CD1c-positive myeloid dendritic cell (primary cell): Measurements from ENCODE around the gene BHMT2.
A peak's percentile ranks its signal among the peaks of the same experiment; 100 is the strongest.

Experiments
- DNase-seq: peaks from one replicate; pipeline ENCODE4 v3.0.0-alpha.2; 2016; ENCODE audit errors: extremely low spot score

BHMT2 gene, protein sequence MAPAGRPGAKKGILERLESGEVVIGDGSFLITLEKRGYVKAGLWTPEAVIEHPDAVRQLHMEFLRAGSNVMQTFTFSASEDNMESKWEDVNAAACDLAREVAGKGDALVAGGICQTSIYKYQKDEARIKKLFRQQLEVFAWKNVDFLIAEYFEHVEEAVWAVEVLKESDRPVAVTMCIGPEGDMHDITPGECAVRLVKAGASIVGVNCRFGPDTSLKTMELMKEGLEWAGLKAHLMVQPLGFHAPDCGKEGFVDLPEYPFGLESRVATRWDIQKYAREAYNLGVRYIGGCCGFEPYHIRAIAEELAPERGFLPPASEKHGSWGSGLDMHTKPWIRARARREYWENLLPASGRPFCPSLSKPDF

GRCh38 chr5:79069488-79070349 lies at the start of gene BHMT2, which contains the start of gene DMGDH:
Gene BHMT2 (plus strand): TSS chr5:79069767. CDS start chr5:79069783, 16 bp downstream.
Gene DMGDH (minus strand): TSS chr5:79069674. CDS start chr5:79069620, 54 bp downstream.
- no peak for DNase-seq

GRCh38 chr5:79020861-79021561 lies 48.6 kb upstream of the BHMT2 start:
- peak; percentile 72 for DNase-seq

GRCh38 chr5:79021753-79022152 lies 47.8 kb upstream of the BHMT2 start:
- no peak for DNase-seq

- no peak for DNase-seq
Measured at GRCh38 chr5:79022771-79023170, 46.8 kb upstream of the BHMT2 start.

DNA sequence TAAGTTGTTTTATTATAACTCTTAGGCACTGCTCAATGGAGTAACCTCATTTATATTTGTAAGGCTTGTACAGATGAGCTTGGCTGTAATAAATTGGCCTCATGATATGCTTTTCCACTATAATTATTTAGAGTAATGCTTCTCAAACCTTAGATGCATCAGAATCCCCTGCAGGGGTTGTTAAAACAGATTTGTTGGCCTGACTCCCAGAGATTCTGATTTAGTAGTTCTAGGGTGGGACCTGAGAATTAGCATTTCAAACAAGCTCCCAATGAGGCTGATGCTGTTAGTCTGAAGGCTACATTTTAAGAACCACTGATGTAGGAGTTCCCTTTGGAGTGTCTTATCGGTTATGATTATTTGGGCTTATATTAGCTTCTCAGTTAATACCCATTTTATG lies 46.2 kb upstream of the BHMT2 start:
- DNase-seq = no peak

DNA sequence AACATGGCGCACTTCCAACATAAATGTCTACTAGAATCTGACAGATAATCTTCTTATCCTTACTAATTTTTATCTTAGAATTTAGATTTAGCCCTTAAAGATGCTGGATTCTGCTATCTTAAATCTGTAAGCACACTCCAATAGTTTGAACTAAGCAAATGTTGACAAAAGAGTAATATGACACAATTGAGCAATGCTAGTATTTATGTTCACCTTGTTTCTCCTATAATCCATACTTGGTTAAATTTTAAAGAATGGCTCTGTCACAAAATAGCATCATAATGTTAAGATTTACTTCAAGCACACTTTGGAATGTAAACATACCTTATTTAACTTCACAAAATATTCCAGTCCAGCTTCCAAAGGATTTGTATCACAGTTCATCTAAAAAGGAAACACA lies 45.6 kb upstream of the BHMT2 start:
- DNase-seq = no peak

GRCh38 chr5:79025054-79025472 lies 44.5 kb upstream of the BHMT2 start:
- DNase-seq = peak; percentile 69

DNA sequence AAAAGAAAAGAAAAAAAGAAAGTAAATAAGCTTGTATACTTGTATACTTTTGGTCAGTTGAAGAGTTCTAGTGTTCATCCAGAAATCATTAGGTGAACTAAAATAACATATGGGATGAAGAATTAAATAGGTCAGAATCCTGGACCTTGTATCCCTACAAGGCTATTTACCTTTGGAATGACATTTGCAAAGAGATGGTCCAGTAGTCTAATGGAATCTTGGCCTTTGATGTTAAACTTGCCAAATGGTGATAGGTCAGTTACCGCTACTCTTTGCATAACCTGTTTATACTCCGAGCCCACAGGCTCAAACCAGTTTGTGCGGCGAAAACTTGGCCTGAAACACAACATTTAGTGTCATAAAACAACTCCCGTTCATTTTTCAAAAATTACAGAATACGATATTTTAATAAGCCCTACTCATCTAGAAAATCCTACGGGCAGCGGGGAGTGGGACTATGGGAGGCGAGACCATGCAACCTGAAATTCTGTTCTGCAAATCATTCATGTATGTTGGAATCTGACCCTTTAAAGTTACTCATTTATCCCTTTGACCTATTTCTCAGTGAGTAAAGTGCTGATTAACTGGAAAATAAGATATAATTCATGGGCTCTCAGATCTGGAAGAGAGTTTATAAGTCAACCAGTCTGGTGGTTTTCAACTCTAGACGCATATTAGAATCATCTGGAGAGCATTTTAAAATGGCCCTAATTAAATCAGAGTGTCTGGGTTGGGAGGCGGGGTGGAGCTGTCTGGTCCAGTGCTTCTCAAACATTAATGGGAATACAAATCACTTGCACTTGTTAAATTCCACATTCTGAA lies 38.7 kb upstream of the BHMT2 start:
- no peak for DNase-seq

DNA sequence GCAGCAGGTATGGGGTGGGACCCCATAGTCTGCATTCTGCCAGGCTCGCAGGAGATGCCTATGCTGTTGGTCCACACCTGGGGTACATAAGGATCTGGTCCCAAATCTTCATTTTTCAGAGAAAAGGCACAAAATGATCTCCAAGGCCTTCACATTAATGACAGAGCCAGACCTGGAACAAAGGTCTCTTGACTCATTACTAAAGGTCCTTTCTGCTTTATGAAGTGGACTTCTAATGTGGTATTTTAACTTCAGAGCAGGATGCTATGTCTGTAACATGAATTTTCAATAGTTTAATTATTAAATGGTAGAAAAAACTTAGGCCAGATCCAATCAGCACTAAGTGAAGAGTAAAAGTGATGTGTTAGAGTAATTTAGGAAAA lies 38.1 kb upstream of the BHMT2 start:
- no peak for DNase-seq

GRCh38 chr5:79032031-79032695 lies 37.4 kb upstream of the BHMT2 start:
- no peak for DNase-seq

DNA sequence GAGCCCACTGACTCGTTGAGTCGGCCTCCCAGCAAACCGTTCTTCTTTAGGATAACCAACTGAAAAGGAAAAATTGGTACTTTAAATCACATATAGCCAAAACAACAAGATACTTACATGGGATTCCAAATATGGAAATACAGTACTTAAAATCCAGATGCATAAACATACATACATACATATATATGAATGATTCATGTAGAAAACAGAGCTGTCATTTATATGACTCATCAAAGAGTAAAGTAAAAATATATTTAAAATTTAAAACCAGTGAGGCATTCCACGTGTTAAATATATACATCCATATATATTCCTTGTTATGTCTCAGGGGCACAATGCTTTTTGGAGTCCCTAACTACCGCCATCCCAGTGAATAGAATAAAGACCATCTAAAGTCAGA lies 36.8 kb upstream of the BHMT2 start:
- no peak for DNase-seq

DNA sequence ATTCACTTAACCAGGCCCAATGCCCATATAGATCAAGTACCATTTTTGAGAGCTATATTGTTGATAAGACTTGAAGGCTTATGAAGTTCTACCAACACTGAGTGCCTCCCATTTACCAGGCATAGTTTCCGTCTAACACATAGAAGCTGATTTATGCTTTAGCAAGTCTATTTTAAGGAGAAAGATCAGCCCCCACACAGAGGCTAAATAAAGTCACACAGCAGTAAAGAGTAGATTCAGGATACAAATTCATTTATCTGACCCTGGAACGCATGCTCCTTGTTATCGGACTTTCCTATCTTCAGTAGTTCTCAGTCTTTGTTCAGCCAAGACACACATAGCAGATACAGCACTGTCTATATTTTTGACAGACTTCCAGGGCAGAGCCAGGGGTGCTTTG lies 34.3 kb upstream of the BHMT2 start:
- no peak for DNase-seq

GRCh38 chr5:79036769-79037168 lies 32.8 kb upstream of the BHMT2 start:
- no peak for DNase-seq

DNA sequence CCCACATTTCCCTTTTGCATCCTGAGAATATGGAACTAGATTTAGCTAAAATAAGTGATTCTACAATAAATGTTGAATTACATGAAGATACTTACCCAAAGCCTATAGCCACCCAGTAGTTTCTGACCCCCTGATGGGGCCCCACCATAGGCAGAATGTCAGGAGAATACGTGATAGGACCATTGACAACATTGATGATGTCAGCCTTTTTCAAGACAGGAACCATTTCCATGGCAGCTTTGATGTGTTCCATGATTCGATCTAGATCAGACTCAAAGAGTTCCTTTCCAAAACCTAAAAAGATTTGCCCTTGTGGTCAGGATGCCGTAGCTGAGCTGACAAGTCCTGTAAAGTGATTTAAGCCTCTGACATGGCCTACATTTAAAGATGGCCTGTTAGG lies 27.4 kb upstream of the BHMT2 start:
- no peak for DNase-seq

GRCh38 chr5:79047199-79047598 lies 22.4 kb upstream of the BHMT2 start:
- no peak for DNase-seq

DNA sequence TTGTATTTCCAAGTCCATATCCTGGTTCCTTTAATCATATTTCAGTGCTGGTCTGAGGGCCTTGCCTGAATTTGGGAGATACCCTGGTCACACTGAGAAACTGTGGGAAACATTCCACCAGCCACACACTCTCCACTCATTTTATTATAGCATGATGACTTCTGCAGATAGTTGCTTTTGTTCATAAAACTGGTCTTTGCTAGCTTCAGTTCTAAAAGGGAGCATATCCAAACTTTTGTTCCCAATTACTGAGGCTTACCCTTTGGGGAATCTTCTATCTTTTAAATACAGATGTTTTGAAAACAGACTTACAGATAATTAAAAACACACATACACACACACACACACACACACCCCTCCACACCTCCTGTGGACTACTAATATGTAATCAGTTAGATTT lies 21.1 kb upstream of the BHMT2 start:
- no peak for DNase-seq

DNA sequence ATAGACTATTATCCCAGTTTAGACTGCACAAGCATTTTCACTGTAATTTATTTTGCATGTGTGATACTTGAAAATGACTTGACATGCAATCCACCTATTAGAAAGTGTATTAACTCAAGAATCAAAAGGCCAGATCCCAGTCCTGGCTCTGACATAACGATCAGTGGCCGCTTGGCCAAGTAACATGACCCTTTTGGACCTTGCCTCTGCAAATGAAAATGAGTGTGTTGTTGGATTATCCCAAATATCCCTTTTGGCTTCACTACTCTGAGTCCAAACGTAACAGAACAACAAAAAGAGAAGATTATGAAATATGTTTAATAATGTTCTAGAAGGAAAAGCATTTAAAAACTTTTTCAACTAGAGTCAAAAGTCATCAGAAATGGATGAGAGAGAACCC lies 19.1 kb upstream of the BHMT2 start:
- DNase-seq = no peak

DNA sequence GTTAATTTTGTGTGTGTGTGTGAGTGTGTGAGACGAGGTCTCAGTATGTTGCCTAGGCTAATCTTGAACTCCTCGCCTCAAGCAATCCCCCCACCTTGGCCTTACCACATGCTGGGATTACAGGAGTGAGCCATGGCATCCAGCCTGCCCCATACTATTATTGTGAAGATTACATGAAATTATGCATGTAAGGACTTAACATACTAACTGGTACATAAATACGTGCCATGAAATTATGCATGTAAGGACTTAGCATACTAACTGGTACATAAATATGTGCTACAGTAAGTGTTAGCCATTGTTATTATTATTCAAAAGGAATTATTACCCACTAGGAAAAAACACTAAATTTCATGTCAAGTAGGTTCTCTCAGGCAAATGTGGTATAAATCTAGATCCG lies 16.2 kb upstream of the BHMT2 start:
- no peak for DNase-seq

GRCh38 chr5:79055017-79055416 lies 14.6 kb upstream of the BHMT2 start:
- no peak for DNase-seq

DNA sequence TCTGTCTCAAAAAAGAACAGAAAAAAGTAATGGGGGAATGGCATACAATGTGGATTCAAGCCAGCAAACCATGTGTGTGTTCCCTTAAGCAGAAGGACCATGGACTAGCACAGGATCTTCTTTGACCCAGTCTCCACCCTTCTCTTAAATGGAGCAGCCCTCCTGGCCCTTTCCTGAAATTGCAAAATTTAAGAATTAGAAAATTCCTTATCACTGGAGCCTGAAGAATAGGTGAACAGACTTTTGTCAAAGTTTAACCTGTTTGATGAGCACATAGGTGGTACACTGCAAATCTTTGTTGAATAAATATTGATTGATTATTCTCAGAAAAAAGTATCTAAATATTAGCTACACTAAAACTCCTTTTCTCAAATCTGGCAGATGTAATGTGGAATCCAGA lies 12.7 kb upstream of the BHMT2 start:
- no peak for DNase-seq

DNA sequence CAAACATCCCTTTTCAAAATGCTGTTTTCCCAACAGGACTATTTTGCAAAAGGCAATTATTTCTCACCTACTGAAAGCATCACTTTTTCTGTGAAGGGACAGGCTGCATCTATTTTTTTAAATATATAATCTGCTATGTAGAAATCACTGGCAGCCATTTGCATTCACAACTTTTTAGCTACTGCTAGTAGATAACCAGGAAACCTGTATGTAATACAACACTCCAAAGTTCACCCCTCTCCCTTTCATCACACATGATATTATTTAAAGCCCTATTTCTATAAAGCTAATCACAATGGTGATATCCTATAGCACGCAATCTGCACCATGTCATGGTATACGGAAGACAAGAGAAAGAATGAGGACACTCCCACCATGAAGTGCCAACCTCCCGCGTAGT lies 9.9 kb upstream of the BHMT2 start:
- DNase-seq = no peak
